ENCODE results near the gene FHOD3.

The FHOD3 gene

GRCh38 chr18:36382854-36383253, 85.3 kb downstream of the FHOD3 start:
- no peak for DNase-seq (ENCODE audit: low read depth)

GRCh38 chr18:36386150-36386920, 88.8 kb downstream of the FHOD3 start:
- DNase-seq (ENCODE audit: low read depth): no peak

- DNase-seq (ENCODE audit: low read depth): no peak
Measured at GRCh38 chr18:36387310-36387709, 89.8 kb downstream of the FHOD3 start.

GRCh38 chr18:36388310-36388709, 90.8 kb downstream of the FHOD3 start:
- DNase-seq (ENCODE audit: low read depth): no peak

GRCh38 chr18:36389027-36389426, 91.5 kb downstream of the FHOD3 start:
- no peak for DNase-seq (ENCODE audit: low read depth)

GRCh38 chr18:36389811-36390581, 92.5 kb downstream of the FHOD3 start:
- DNase-seq (ENCODE audit: low read depth): no peak

GRCh38 chr18:36391426-36392145, 94.1 kb downstream of the FHOD3 start:
- no peak for DNase-seq (ENCODE audit: low read depth)

GRCh38 chr18:36392164-36392978, 94.9 kb downstream of the FHOD3 start:
- no peak for DNase-seq (ENCODE audit: low read depth)

GRCh38 chr18:36392979-36393287, 95.4 kb downstream of the FHOD3 start:
- DNase-seq (ENCODE audit: low read depth): no peak

- no peak for DNase-seq (ENCODE audit: low read depth)
Measured at GRCh38 chr18:36394486-36394885, 97.0 kb downstream of the FHOD3 start.

GRCh38 chr18:36396190-36396589, 98.7 kb downstream of the FHOD3 start:
- no peak for DNase-seq (ENCODE audit: low read depth)

- no peak for DNase-seq (ENCODE audit: low read depth)
Measured at GRCh38 chr18:36397033-36397432, 99.5 kb downstream of the FHOD3 start.

- no peak for DNase-seq (ENCODE audit: low read depth)
Measured at GRCh38 chr18:36398419-36398818, 100.9 kb downstream of the FHOD3 start.

- no peak for DNase-seq (ENCODE audit: low read depth)
Measured at GRCh38 chr18:36399055-36399454, 101.5 kb downstream of the FHOD3 start.

- DNase-seq (ENCODE audit: low read depth): no peak
Measured at GRCh38 chr18:36401462-36401861, 103.9 kb downstream of the FHOD3 start.

- DNase-seq (ENCODE audit: low read depth): no peak
Measured at GRCh38 chr18:36402765-36403396, 105.4 kb downstream of the FHOD3 start.

- DNase-seq (ENCODE audit: low read depth): no peak
Measured at GRCh38 chr18:36403896-36404820, 106.6 kb downstream of the FHOD3 start.

- DNase-seq (ENCODE audit: low read depth): no peak
Measured at GRCh38 chr18:36405611-36406010, 108.1 kb downstream of the FHOD3 start.

GRCh38 chr18:36406805-36407204, 109.3 kb downstream of the FHOD3 start:
- DNase-seq (ENCODE audit: low read depth): no peak

- DNase-seq (ENCODE audit: low read depth): no peak
Measured at GRCh38 chr18:36408606-36409005, 111.1 kb downstream of the FHOD3 start.

- no peak for DNase-seq (ENCODE audit: low read depth)
Measured at GRCh38 chr18:36409779-36410178, 112.3 kb downstream of the FHOD3 start.

All from activated T-cell treated with anti-CD3 and anti-CD28 coated beads for 1 hour (primary cell).